Measurements from ENCODE around the gene SH3RF1.
A peak's percentile ranks its signal among the peaks of the same experiment; 100 is the strongest.

SH3RF1 gene

GRCh38 chr4:169139021-169139420 lies 131.7 kb downstream of the SH3RF1 start:
- Mint-ChIP-seq H3K27ac (no peak overlapping the region), H3K4me1 (no peaks in the 10 kb centered on the region), H3K27me3 (peaks cover 3% of the 10 kb centered on the region), H3K36me3 (no peaks in the 10 kb centered on the region), H3K4me3 (no peak overlapping the region), H3K9me3 (no peaks in the 10 kb centered on the region)

GRCh38 chr4:169137558-169137920 lies 133.2 kb downstream of the SH3RF1 start:
- no peak overlapping the region for H3K27ac Mint-ChIP-seq
- no peaks in the 10 kb centered on the region for H3K9me3 Mint-ChIP-seq
- H3K36me3 Mint-ChIP-seq, result no peaks in the 10 kb centered on the region
- no peaks in the 10 kb centered on the region for H3K4me1 Mint-ChIP-seq
- no peaks in the 10 kb centered on the region for H3K27me3 Mint-ChIP-seq
- no peak overlapping the region for H3K4me3 Mint-ChIP-seq

DNA sequence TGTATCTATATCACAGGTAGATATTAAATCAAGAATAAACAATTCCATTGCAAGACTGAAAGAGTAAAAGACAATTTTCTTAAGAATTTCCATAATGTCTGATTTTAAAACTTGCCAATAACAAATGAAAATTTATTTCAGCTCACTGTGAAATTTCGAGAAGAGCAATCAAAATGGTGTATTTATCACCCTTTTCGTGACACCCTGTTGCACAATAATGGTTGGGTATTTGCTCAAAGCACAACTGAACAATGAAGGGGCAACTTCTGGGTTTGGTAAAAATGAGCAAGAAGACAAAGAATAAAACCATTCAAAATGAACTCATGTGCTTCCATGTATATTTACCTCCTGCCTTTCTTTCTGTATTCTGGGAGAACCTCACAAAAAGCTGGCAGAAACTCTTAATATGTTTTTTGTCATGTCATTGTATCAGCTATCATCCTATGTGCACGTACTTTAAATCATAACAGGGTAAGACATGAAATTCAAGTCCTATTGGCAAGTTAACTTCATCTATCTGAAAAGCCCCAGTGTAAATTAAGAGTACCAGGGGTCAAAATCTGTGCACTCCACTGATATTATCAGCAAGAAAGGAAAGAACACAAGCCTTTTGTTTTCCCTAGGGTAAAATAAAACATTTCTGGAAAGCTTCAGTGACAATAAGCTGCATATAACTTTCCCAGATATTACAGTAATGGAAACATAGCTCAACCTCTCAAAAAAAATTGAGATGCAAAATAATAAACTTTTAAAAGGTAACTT lies 133.8 kb downstream of the SH3RF1 start:
- Mint-ChIP-seq H3K27me3 (no peaks in the 10 kb centered on the region), H3K9me3 (no peaks in the 10 kb centered on the region), H3K4me3 (no peak overlapping the region), H3K27ac (no peak overlapping the region), H3K36me3 (no peaks in the 10 kb centered on the region), H3K4me1 (no peaks in the 10 kb centered on the region)

GRCh38 chr4:169136330-169136729 lies 134.4 kb downstream of the SH3RF1 start:
- H3K4me3 Mint-ChIP-seq, result no peak overlapping the region
- H3K9me3 Mint-ChIP-seq, result no peaks in the 10 kb centered on the region
- H3K27me3 Mint-ChIP-seq, result no peaks in the 10 kb centered on the region
- no peaks in the 10 kb centered on the region for H3K4me1 Mint-ChIP-seq
- H3K36me3 Mint-ChIP-seq, result no peaks in the 10 kb centered on the region
- H3K27ac Mint-ChIP-seq, result no peak overlapping the region

DNA sequence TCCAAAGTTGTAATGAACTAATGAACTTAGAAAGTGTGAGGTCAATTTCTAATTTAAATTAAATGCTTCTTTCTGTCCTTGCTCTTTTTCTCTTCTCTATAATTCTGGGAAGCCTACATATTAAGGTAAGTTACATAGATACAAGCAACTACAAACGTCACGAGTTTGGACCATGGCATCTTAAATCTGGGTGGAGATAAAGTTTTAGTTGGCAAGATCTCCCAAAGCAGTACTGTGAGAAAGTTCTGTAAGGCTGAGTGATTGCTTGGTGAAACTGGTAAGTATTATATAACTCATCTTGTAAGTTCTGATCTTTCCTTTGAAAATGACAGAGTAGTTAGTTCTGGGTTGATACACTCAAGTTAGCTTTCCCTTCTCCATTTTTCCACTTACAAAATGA lies 135.0 kb downstream of the SH3RF1 start:
- no peaks in the 10 kb centered on the region for H3K9me3 Mint-ChIP-seq
- H3K36me3 Mint-ChIP-seq, result no peaks in the 10 kb centered on the region
- no peak overlapping the region for H3K27ac Mint-ChIP-seq
- no peaks in the 10 kb centered on the region for H3K4me1 Mint-ChIP-seq
- H3K27me3 Mint-ChIP-seq, result no peaks in the 10 kb centered on the region
- H3K4me3 Mint-ChIP-seq, result no peak overlapping the region

DNA sequence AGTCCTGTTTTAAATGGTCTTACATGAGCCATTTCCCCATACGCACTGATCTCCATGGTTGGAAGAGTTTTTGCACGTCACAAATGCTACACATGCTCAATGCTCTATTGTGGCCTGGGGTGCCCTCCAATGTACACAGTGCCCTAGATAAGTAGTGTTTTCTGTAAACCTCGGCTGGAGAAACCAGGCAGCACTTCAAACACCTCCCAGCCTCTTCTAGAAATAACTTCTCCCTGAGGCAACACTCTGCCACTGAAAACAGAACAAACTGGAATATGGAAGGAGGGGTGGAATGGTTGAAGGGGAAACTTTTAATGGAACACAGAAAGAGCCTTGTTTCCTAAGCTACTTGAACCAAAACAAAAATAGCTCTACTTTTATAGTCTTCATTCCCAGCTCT lies 136.8 kb downstream of the SH3RF1 start:
- Mint-ChIP-seq H3K36me3 (no peaks in the 10 kb centered on the region), H3K4me3 (no peak overlapping the region), H3K27ac (no peak overlapping the region), H3K4me1 (no peaks in the 10 kb centered on the region), H3K9me3 (no peaks in the 10 kb centered on the region), H3K27me3 (no peaks in the 10 kb centered on the region)

GRCh38 chr4:169132561-169133305 lies 138.0 kb downstream of the SH3RF1 start:
- no peaks in the 10 kb centered on the region for H3K27me3 Mint-ChIP-seq
- no peaks in the 10 kb centered on the region for H3K4me1 Mint-ChIP-seq
- H3K9me3 Mint-ChIP-seq, result no peaks in the 10 kb centered on the region
- H3K4me3 Mint-ChIP-seq, result no peak overlapping the region
- H3K36me3 Mint-ChIP-seq, result no peaks in the 10 kb centered on the region
- H3K27ac Mint-ChIP-seq, result no peak overlapping the region

DNA sequence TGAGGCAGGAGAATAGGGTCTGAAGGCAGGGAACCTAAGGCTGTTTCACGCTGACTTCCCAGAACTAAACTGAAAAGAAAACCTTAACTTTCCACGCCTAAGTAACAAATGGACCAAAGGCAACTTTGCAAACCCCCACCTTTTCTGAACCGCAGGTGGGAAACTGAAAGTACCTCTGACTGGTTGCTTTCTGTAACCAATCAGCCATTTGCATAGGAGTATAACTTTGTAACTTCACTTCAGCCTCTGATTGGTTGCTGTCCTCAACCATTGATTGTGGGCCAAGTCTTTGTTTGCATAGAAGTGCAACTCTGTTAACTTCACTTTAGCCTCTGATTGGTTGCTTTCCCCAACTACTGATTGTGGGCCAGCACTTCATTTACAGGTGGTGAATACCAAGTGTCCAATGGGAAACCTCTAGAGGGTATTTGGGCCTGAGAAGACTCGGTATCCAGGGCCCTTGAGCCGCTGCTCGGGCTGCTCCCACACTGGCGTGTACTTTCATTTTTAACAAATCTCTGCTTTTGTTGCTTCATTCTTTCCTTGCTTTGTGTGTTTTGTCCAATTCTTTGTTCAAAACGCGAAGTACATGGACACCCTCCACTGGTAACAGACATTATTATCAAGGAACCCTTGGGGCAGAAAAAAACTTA lies 139.1 kb downstream of the SH3RF1 start:
- H3K4me1 Mint-ChIP-seq, result no peaks in the 10 kb centered on the region
- peaks cover 1% of the 10 kb centered on the region for H3K27me3 Mint-ChIP-seq
- no peak overlapping the region for H3K27ac Mint-ChIP-seq
- H3K9me3 Mint-ChIP-seq, result no peaks in the 10 kb centered on the region
- no peaks in the 10 kb centered on the region for H3K36me3 Mint-ChIP-seq
- H3K4me3 Mint-ChIP-seq, result no peak overlapping the region

GRCh38 chr4:169128902-169129301 lies 141.9 kb downstream of the SH3RF1 start:
- no peak overlapping the region for H3K27ac Mint-ChIP-seq
- no peak overlapping the region for H3K4me3 Mint-ChIP-seq
- peaks cover 1% of the 10 kb centered on the region for H3K27me3 Mint-ChIP-seq
- no peaks in the 10 kb centered on the region for H3K36me3 Mint-ChIP-seq
- no peaks in the 10 kb centered on the region for H3K9me3 Mint-ChIP-seq
- H3K4me1 Mint-ChIP-seq, result no peaks in the 10 kb centered on the region

DNA sequence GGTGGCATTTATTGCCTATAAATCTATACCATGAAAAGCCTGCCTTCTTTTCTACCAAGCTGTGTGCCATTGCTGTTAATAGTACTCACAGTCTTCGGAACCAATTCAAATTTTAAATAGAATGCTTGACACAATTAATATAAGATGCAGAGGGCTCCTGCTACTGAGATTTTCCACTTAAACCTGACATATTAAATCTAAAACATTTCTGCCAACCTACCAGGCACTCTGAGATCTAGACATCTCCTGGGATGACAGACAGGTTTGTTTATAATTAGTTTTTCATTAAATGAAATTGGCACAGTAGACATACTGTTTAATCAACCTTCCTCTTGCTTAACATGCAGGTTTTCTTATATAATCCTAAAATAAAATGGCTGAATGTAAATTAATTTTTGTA lies 143.4 kb downstream of the SH3RF1 start:
- H3K27me3 Mint-ChIP-seq, result peaks cover 3% of the 10 kb centered on the region
- H3K4me3 Mint-ChIP-seq, result no peak overlapping the region
- no peak overlapping the region for H3K27ac Mint-ChIP-seq
- H3K36me3 Mint-ChIP-seq, result no peaks in the 10 kb centered on the region
- no peaks in the 10 kb centered on the region for H3K4me1 Mint-ChIP-seq
- no peaks in the 10 kb centered on the region for H3K9me3 Mint-ChIP-seq

DNA sequence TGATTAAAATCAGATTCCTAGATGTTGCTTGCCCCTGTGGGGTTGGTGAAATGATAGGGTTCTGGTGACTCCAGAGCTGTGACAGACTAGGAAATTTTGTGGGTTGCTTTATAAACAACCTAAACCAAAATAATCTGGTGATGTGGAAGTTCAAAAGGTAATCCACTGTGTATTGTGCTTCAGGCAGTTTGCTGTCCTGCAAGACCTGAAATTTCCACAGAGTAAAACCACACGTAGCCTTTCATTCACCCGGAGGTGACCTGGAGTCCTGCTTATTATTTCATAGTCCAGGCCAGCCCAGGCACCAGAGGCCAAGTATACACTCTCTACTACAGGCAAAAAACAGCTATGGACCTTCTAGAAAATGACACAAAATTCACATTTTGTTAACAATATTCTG lies 146.1 kb downstream of the SH3RF1 start:
- H3K4me1 Mint-ChIP-seq, result no peaks in the 10 kb centered on the region
- H3K27me3 Mint-ChIP-seq, result peaks cover 3% of the 10 kb centered on the region
- H3K4me3 Mint-ChIP-seq, result no peak overlapping the region
- H3K9me3 Mint-ChIP-seq, result no peaks in the 10 kb centered on the region
- no peak overlapping the region for H3K27ac Mint-ChIP-seq
- no peaks in the 10 kb centered on the region for H3K36me3 Mint-ChIP-seq

DNA sequence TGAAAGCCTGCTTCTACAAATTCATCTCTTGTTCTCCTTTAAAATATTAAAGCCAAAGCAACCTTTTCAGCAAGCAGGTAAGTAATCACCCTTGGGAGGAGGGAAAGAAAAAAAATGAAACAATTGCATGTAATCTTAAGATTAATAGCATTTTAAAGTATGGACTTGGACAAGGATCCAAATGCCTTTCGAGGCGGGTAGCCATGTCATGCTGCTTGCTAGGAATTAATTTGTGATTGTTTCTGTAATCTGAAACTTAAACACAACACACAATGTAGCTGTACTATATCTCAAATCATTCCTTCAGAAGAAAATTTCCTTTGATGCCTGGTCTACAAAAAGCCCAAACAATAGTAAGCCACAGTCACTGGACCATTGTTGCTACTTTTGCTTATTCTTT lies 148.3 kb downstream of the SH3RF1 start:
- H3K27me3 Mint-ChIP-seq, result peaks cover 3% of the 10 kb centered on the region
- no peak overlapping the region for H3K4me3 Mint-ChIP-seq
- H3K9me3 Mint-ChIP-seq, result no peaks in the 10 kb centered on the region
- no peaks in the 10 kb centered on the region for H3K4me1 Mint-ChIP-seq
- H3K27ac Mint-ChIP-seq, result no peak overlapping the region
- no peaks in the 10 kb centered on the region for H3K36me3 Mint-ChIP-seq

DNA sequence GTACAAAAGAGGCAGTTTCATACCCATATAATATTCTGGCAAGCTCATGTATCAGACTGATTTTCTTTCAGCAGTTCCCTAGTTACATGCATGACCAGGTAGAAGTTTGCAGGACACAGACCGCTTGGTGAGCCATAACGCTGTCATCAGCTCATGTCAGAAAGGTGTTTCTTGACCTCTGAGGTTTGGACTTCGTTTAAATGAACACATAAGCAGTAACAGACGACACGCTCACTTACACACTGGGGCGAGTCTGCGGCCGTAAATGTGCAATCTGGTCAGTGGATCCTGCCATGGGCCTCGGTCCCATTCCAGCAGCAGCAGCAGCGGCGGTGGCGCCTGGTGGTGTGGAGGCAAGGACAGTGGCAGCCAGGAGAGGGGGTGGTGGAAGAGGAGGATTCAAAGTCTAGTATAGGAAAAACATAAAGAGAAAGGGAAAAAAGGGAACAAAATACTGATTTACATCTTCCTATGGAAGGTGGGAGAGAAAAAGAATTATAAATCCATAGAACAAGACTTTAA lies 148.8 kb downstream of the SH3RF1 start:
- Mint-ChIP-seq H3K4me1 (no peaks in the 10 kb centered on the region), H3K9me3 (no peaks in the 10 kb centered on the region), H3K4me3 (no peak overlapping the region), H3K36me3 (no peaks in the 10 kb centered on the region), H3K27me3 (peaks cover 2% of the 10 kb centered on the region), H3K27ac (peak overlapping the region; percentile 77)

GRCh38 chr4:169120624-169121023 lies 150.1 kb downstream of the SH3RF1 start:
- H3K27ac Mint-ChIP-seq, result no peak overlapping the region
- no peaks in the 10 kb centered on the region for H3K4me1 Mint-ChIP-seq
- no peaks in the 10 kb centered on the region for H3K36me3 Mint-ChIP-seq
- H3K4me3 Mint-ChIP-seq, result no peak overlapping the region
- H3K9me3 Mint-ChIP-seq, result no peaks in the 10 kb centered on the region
- peaks cover 2% of the 10 kb centered on the region for H3K27me3 Mint-ChIP-seq

- Mint-ChIP-seq H3K27ac (no peak overlapping the region), H3K4me1 (no peaks in the 10 kb centered on the region), H3K36me3 (no peaks in the 10 kb centered on the region), H3K27me3 (peaks cover 2% of the 10 kb centered on the region), H3K4me3 (no peak overlapping the region), H3K9me3 (no peaks in the 10 kb centered on the region)
Measured at GRCh38 chr4:169119536-169119935, 151.2 kb downstream of the SH3RF1 start.

- Mint-ChIP-seq H3K36me3 (no peaks in the 10 kb centered on the region), H3K4me3 (no peak overlapping the region), H3K9me3 (no peaks in the 10 kb centered on the region), H3K27ac (no peak overlapping the region), H3K27me3 (no peaks in the 10 kb centered on the region), H3K4me1 (no peaks in the 10 kb centered on the region)
Measured at GRCh38 chr4:169117591-169118081, 153.1 kb downstream of the SH3RF1 start.
